H1 (cell line): Measurements from ENCODE around the gene UGT2A2. TPM values are rescaled to one million over a fixed set of nuclear protein-coding genes. Genes with fewer than 3 reads are reported as not detected.

Experiments
- CTBP2 ChIP-seq: IDR thresholded peaks from 2 replicates; pipeline ENCODE4 v1.7.0; 2011; ENCODE audit warnings: borderline replicate concordance, mild to moderate bottlenecking, moderate library complexity, mixed read lengths, low read length; ENCODE audit not compliant: insufficient read depth, insufficient read length
- GABPA ChIP-seq: IDR thresholded peaks from 2 replicates; pipeline ENCODE4 v1.6.1; 2011; ENCODE audit warnings: mild to moderate bottlenecking, low read length, moderate library complexity, borderline replicate concordance; ENCODE audit not compliant: insufficient read depth
- SIX5 ChIP-seq: IDR thresholded peaks from 2 replicates; pipeline ENCODE4 v1.6.1; 2011; ENCODE audit warnings: mild to moderate bottlenecking, low read depth, low read length
- SP4 ChIP-seq: IDR thresholded peaks from 2 replicates; pipeline ENCODE4 v1.6.1; 2012; ENCODE audit warnings: low read length, inconsistent platforms
- TAF1 ChIP-seq: IDR thresholded peaks from 2 replicates; pipeline ENCODE4 v1.6.1; 2011; ENCODE audit warnings: mild to moderate bottlenecking, low read depth, low read length
- TCF12 ChIP-seq: IDR thresholded peaks from 2 replicates; pipeline ENCODE4 v1.6.1; 2011; ENCODE audit warnings: low read depth, mild to moderate bottlenecking, low read length
- polyA plus RNA-seq, 7 experiments: library from polyadenylated mRNA; depleted of rRNA in 3 of 7; stranded (reverse) in 5 of 7; unstranded in 2 of 7; fragments of >200 nt in 5 of 7; fragments of 200-250 nt in 2 of 7; gene quantifications; 1 replicate in 5 of 7; 2 replicates in 1 of 7; 4 replicates in 1 of 7; pipeline versions ENCODE4 v1.2.1 to v1.2.3, GENCODE V29; 2011 to 2013; ENCODE audit warnings: missing spikeins in 2 of 7, mixed read lengths in 2 of 7
- total RNA-seq: library from RNA; stranded (reverse); fragmentation: NEBNext Ultra II Directional; extraction: Animal tissue kit (Norgen Biotek cat#: 25700); gene quantifications from 2 replicates; pipeline ENCODE4 v1.2.1, GENCODE V29; 2021

UGT2A2 gene
- total and polyA plus RNA-seq, 2 of the 8 experiments (the other 6 are each of a cell fraction or from before 2014, with no cell fraction given) = not detected

GRCh38 chr4:69563424-69563823 lies 76.0 kb downstream of the UGT2A2 start (continued):
- TF ChIP-seq GABPA = no peak
- TF ChIP-seq CTBP2 = no peak
- no peak for TF ChIP-seq SIX5
- TF ChIP-seq TCF12 = no peak
- no peak for TF ChIP-seq TAF1
- no peak for TF ChIP-seq SP4
